GM19043 (cell line): ENCODE measurements around the gene ZNF532.
"Not testable (repeated sequence)": the region's sequence is repeated elsewhere in the genome, so short reads cannot be mapped to it uniquely, and the experiment has no call there.

Experiments used
- ATAC-seq: cut with Tn5 transposase; IDR thresholded peaks from one replicate; pipeline ENCODE4 v1.9.1; 2021; ENCODE audit warnings: low read depth; ENCODE audit not compliant: unreplicated experiment

Gene ZNF532

GRCh38 chr18:58847383-58848071 lies 17.1 kb upstream of the ZNF532 start:
- ATAC-seq: no peak

GRCh38 chr18:58848685-58849084 lies 16.0 kb upstream of the ZNF532 start:
- no peak for ATAC-seq

- ATAC-seq: no peak
Measured at GRCh38 chr18:58850786-58851469, 13.7 kb upstream of the ZNF532 start.

GRCh38 chr18:58851856-58852255 lies 12.8 kb upstream of the ZNF532 start:
- no peak for ATAC-seq

GRCh38 chr18:58852629-58853028 lies 12.0 kb upstream of the ZNF532 start:
- ATAC-seq: no peak

- no peak for ATAC-seq
Measured at GRCh38 chr18:58853561-58853960, 11.1 kb upstream of the ZNF532 start.

- ATAC-seq: not testable (repeated sequence)
Measured at GRCh38 chr18:58855521-58855920, 9.2 kb upstream of the ZNF532 start.

GRCh38 chr18:58856881-58857280 lies 7.8 kb upstream of the ZNF532 start:
- no peak for ATAC-seq

GRCh38 chr18:58858591-58859468 lies 5.8 kb upstream of the ZNF532 start:
- ATAC-seq: no peak

- ATAC-seq: no peak
Measured at GRCh38 chr18:58859907-58860306, 4.8 kb upstream of the ZNF532 start.

GRCh38 chr18:58860747-58861231 lies 3.9 kb upstream of the ZNF532 start:
- no peak for ATAC-seq

- no peak for ATAC-seq
Measured at GRCh38 chr18:58861353-58861752, 3.3 kb upstream of the ZNF532 start.

- ATAC-seq: no peak
Measured at GRCh38 chr18:58861861-58862301, 2.8 kb upstream of the ZNF532 start.

GRCh38 chr18:58862356-58862755 lies 2.3 kb upstream of the ZNF532 start:
- ATAC-seq: no peak

- no peak for ATAC-seq
Measured at GRCh38 chr18:58862851-58863538, 1.7 kb upstream of the ZNF532 start.

- no peak for ATAC-seq
Measured at GRCh38 chr18:58863539-58864145, 1.0 kb upstream of the ZNF532 start.

- ATAC-seq: no peak
Measured at GRCh38 chr18:58865033-58865590, 435 bp downstream of the ZNF532 start.

GRCh38 chr18:58865701-58866065 lies 1.0 kb downstream of the ZNF532 start:
- ATAC-seq: no peak

GRCh38 chr18:58866066-58866772 lies 1.5 kb downstream of the ZNF532 start:
- ATAC-seq: no peak
